NCI-H1436 treated with DMSO at 0.1 percent for 48 hours (cell line): ENCODE data around the gene MED15.

Experiments
- DNase-seq: peaks from one replicate; lab custom pipeline; 2025; lab: John Stamatoyannopoulos, UW

Gene MED15

GRCh38 chr22:20571531-20572007 is 64.2 kb downstream of the MED15 start:
- DNase-seq: no peak

- DNase-seq: no peak
Observed at GRCh38 chr22:20572132-20572802, 64.9 kb downstream of the MED15 start.

GRCh38 chr22:20573176-20573832 is 65.9 kb downstream of the MED15 start:
- no peak for DNase-seq

GRCh38 chr22:20573833-20574615 is 66.6 kb downstream of the MED15 start:
- DNase-seq: no peak

- DNase-seq: no peak
Observed at GRCh38 chr22:20574920-20575353, 67.5 kb downstream of the MED15 start.

- no peak for DNase-seq
Observed at GRCh38 chr22:20575724-20576444, 68.5 kb downstream of the MED15 start.

GRCh38 chr22:20576445-20576816 is 69.0 kb downstream of the MED15 start:
- no peak for DNase-seq

- no peak for DNase-seq
Observed at GRCh38 chr22:20577045-20577444, 69.6 kb downstream of the MED15 start.

- no peak for DNase-seq
Observed at GRCh38 chr22:20577549-20577975, 70.2 kb downstream of the MED15 start.

- DNase-seq: no peak
Observed at GRCh38 chr22:20578192-20578591, 70.8 kb downstream of the MED15 start.

GRCh38 chr22:20578707-20579106 is 71.3 kb downstream of the MED15 start:
- DNase-seq: no peak

- DNase-seq: no peak
Observed at GRCh38 chr22:20579273-20580120, 72.1 kb downstream of the MED15 start.

- DNase-seq: no peak
Observed at GRCh38 chr22:20580179-20580578, 72.8 kb downstream of the MED15 start.

- no peak for DNase-seq
Observed at GRCh38 chr22:20580611-20581502, 73.4 kb downstream of the MED15 start.

- no peak for DNase-seq
Observed at GRCh38 chr22:20581503-20582170, 74.2 kb downstream of the MED15 start.

- no peak for DNase-seq
Observed at GRCh38 chr22:20582171-20582511, 74.7 kb downstream of the MED15 start.

GRCh38 chr22:20582520-20583361 is 75.3 kb downstream of the MED15 start:
- DNase-seq: no peak

GRCh38 chr22:20583471-20583922 is 76.1 kb downstream of the MED15 start:
- DNase-seq: no peak
